ENCODE results near the gene GJB5. TPM values are rescaled to one million over a fixed set of nuclear protein-coding genes. Genes with fewer than 3 reads are reported as not detected.

GJB5 gene
- total RNA-seq, 1 experiment from 2014 or later: not detected

DNA sequence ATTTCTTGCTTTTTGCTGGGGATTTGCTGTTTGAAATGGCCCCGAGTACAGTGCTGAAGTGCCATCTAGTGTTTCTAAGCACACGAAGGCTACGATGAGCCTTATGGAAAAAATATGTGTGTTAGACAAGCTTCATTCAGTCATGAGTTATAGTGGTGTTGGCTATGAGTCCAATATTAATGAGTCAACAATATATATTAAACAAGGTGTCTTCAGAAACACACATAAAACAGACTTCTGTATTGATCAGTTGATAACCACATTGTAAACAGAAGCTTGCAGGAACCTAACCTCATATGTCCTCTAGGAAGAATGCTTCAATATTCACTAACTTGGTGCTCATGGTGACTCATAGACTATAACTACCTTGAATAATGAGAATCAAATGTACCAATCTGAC lies 1.7 kb upstream of the GJB5 start:
- Histone ChIP-seq H3K9me3 (replicated peaks) (0 out of 2 replicates have a peak, but pooled peaks cover 2% of the 10 kb centered on the region), H3K4me1 (replicated peaks) (no peaks in the 10 kb centered on the region), H3K27me3 (replicated peaks) (no peaks in the 10 kb centered on the region), H3K4me3 (no peak overlapping the region), H3K27ac (no peak overlapping the region), H3K36me3 (no peaks in the 10 kb centered on the region)
- DNase-seq (ENCODE audit: low read depth in 1 of 2, low spot score in 2 of 2): no peak

- Histone ChIP-seq H3K27ac (no peak overlapping the region), H3K27me3 (replicated peaks) (no peaks in the 10 kb centered on the region), H3K36me3 (no peaks in the 10 kb centered on the region), H3K9me3 (replicated peaks) (0 out of 2 replicates have a peak, but pooled peaks cover 2% of the 10 kb centered on the region), H3K4me1 (replicated peaks) (no peaks in the 10 kb centered on the region), H3K4me3 (no peak overlapping the region)
- DNase-seq (ENCODE audit: low read depth in 1 of 2, low spot score in 2 of 2): no peak
Observed at GRCh38 chr1:34755961-34756360, 1.1 kb downstream of the GJB5 start.

GRCh38 chr1:34757386-34757785 lies 2.5 kb downstream of the GJB5 start:
- no peak overlapping the region for H3K27ac ChIP-seq
- no peaks in the 10 kb centered on the region for H3K36me3 ChIP-seq
- DNase-seq (ENCODE audit: low read depth in 1 of 2, low spot score in 2 of 2): no peak

GRCh38 chr1:34758751-34759150 lies 3.9 kb downstream of the GJB5 start:
- H3K4me1 ChIP-seq (replicated peaks): peaks cover 7% of the 10 kb centered on the region; the same call in 1 of the 2 replicates
- no peak for DNase-seq (ENCODE audit: low read depth in 1 of 2, low spot score in 2 of 2)
- no peaks in the 10 kb centered on the region for H3K9me3 ChIP-seq (replicated peaks)
- no peaks in the 10 kb centered on the region for H3K27me3 ChIP-seq (replicated peaks)
- H3K27ac ChIP-seq: no peak overlapping the region
- no peak overlapping the region for H3K4me3 ChIP-seq
- no peaks in the 10 kb centered on the region for H3K36me3 ChIP-seq

More at GRCh38 chr1:34757386-34757785, 2.5 kb downstream of the GJB5 start:
- no peaks in the 10 kb centered on the region for H3K27me3 ChIP-seq (replicated peaks)
- H3K4me1 ChIP-seq (replicated peaks): no peaks in the 10 kb centered on the region
- 0 out of 2 replicates have a peak, but pooled peaks cover 2% of the 10 kb centered on the region for H3K9me3 ChIP-seq (replicated peaks)
- H3K4me3 ChIP-seq: no peak overlapping the region

- Histone ChIP-seq H3K4me1 (replicated peaks) (peaks cover 7% of the 10 kb centered on the region; the same call in 1 of the 2 replicates), H3K4me3 (no peak within 1 kb of the TSS), H3K27ac (no peak within 1 kb of the TSS), H3K27me3 (replicated peaks) (no peaks in the 10 kb centered on the region), H3K9me3 (replicated peaks) (no peaks in the 10 kb centered on the region), H3K36me3 (no peaks in the 10 kb centered on the region)
- DNase-seq (ENCODE audit: low read depth in 1 of 2, low spot score in 2 of 2): no peak
Observed at GRCh38 chr1:34759503-34760357, 4.9 kb downstream of the GJB5 start, which contains the start of gene GJB4. Gene GJB4, plus strand, starts transcription at chr1:34759740. Its CDS starts 1,515 bp downstream, at chr1:34761255.

- Histone ChIP-seq H3K36me3 (no peaks in the 10 kb centered on the region), H3K27me3 (replicated peaks) (no peaks in the 10 kb centered on the region)
- DNase-seq (ENCODE audit: low read depth in 1 of 2, low spot score in 2 of 2): no peak
Observed at GRCh38 chr1:34761176-34761761, 6.4 kb downstream of the GJB5 start.

GRCh38 chr1:34761776-34762307 lies 7.0 kb downstream of the GJB5 start:
- H3K4me1 ChIP-seq (replicated peaks): peaks cover 7% of the 10 kb centered on the region; the same call in 1 of the 2 replicates
- H3K27me3 ChIP-seq (replicated peaks): no peaks in the 10 kb centered on the region
- H3K36me3 ChIP-seq: no peaks in the 10 kb centered on the region
- H3K27ac ChIP-seq: no peak overlapping the region
- H3K9me3 ChIP-seq (replicated peaks): no peaks in the 10 kb centered on the region
- no peak overlapping the region for H3K4me3 ChIP-seq
- no peak for DNase-seq (ENCODE audit: low read depth in 1 of 2, low spot score in 2 of 2)

More at GRCh38 chr1:34761176-34761761, 6.4 kb downstream of the GJB5 start:
- Histone ChIP-seq H3K27ac (no peak overlapping the region), H3K4me3 (no peak overlapping the region), H3K9me3 (replicated peaks) (no peaks in the 10 kb centered on the region), H3K4me1 (replicated peaks) (peaks cover 7% of the 10 kb centered on the region; the same call in 1 of the 2 replicates)

DNA sequence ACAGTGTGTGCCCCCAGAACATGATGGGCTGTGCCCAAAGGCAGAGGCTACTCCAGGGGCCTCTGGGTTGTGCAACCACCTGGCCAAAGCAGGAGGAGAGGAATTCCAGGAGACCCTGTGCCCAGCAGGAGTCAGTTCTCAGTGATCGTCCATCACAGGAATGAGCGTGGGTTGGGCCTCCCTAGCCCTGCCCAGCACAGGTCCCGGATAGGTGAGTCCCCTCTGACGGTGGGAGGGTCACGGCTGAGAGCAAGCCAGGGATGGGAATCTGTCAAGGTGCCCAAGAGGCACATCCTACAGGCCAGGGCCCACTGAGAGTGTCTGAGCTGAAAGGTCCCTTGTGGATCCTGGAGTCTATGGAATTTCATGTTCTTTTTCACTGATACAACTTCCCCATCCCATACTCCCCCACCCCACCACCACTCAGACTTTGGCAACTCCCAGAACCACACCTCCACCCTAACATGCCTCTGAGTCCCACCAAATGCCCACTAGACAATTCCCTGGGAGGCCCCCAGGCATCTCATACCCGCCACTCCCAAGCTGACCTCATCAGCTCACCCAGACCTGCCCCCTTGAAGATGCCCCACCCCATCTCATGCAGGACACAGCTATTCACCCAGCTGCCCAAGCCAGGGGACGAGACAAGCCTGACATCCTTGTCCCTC lies 7.8 kb downstream of the GJB5 start:
- H3K36me3 ChIP-seq: no peaks in the 10 kb centered on the region
- no peak for DNase-seq (ENCODE audit: low read depth in 1 of 2, low spot score in 2 of 2)
- no peaks in the 10 kb centered on the region for H3K9me3 ChIP-seq (replicated peaks)
- H3K27me3 ChIP-seq (replicated peaks): no peaks in the 10 kb centered on the region
- no peak overlapping the region for H3K4me3 ChIP-seq
- no peak overlapping the region for H3K27ac ChIP-seq
- peaks cover 7% of the 10 kb centered on the region; the same call in 1 of the 2 replicates for H3K4me1 ChIP-seq (replicated peaks)

GRCh38 chr1:34763142-34763781 lies 8.4 kb downstream of the GJB5 start:
- no peaks in the 10 kb centered on the region for H3K36me3 ChIP-seq
- H3K27ac ChIP-seq: no peak overlapping the region
- no peaks in the 10 kb centered on the region for H3K9me3 ChIP-seq (replicated peaks)
- peak in 1 of 2 experiments; percentile 13 for DNase-seq (ENCODE audit: low read depth in 1 of 2, low spot score in 2 of 2)
- H3K4me3 ChIP-seq: no peak overlapping the region
- H3K27me3 ChIP-seq (replicated peaks): no peaks in the 10 kb centered on the region
- peaks cover 7% of the 10 kb centered on the region; the same call in 1 of the 2 replicates for H3K4me1 ChIP-seq (replicated peaks)

GRCh38 chr1:34768856-34769255 lies 14.0 kb downstream of the GJB5 start:
- Histone ChIP-seq H3K4me3 (no peak overlapping the region), H3K36me3 (no peaks in the 10 kb centered on the region), H3K27ac (no peak overlapping the region), H3K27me3 (replicated peaks) (0 out of 2 replicates have a peak, but pooled peaks cover 6% of the 10 kb centered on the region), H3K9me3 (replicated peaks) (no peaks in the 10 kb centered on the region), H3K4me1 (replicated peaks) (no peaks in the 10 kb centered on the region; the same call in 1 of the 2 replicates)
- DNase-seq (ENCODE audit: low read depth in 1 of 2, low spot score in 2 of 2): no peak

- DNase-seq (ENCODE audit: low read depth in 1 of 2, low spot score in 2 of 2): no peak
- no peak overlapping the region for H3K27ac ChIP-seq
- H3K27me3 ChIP-seq (replicated peaks): peaks cover 9% of the 10 kb centered on the region; the same call in 1 of the 2 replicates
- no peaks in the 10 kb centered on the region for H3K36me3 ChIP-seq
- H3K4me1 ChIP-seq (replicated peaks): no peaks in the 10 kb centered on the region
- H3K9me3 ChIP-seq (replicated peaks): no peaks in the 10 kb centered on the region
- no peak overlapping the region for H3K4me3 ChIP-seq
Observed at GRCh38 chr1:34770891-34771504, 16.2 kb downstream of the GJB5 start.

- H3K4me1 ChIP-seq (replicated peaks): no peaks in the 10 kb centered on the region
- DNase-seq (ENCODE audit: low read depth in 1 of 2, low spot score in 2 of 2): no peak
- no peaks in the 10 kb centered on the region for H3K9me3 ChIP-seq (replicated peaks)
- no peak overlapping the region for H3K27ac ChIP-seq
- H3K27me3 ChIP-seq (replicated peaks): peaks cover 14% of the 10 kb centered on the region; the same call in 1 of the 2 replicates
- H3K36me3 ChIP-seq: no peaks in the 10 kb centered on the region
- H3K4me3 ChIP-seq: no peak overlapping the region
Observed at GRCh38 chr1:34771573-34772371, 16.9 kb downstream of the GJB5 start.
